HG02981 (cell line): ENCODE measurements around the gene CEBPE.

Experiments used
- ATAC-seq: cut with Tn5 transposase; IDR thresholded peaks from one replicate; pipeline ENCODE4 v1.9.1; 2021; ENCODE audit warnings: mild to moderate bottlenecking, moderate library complexity; ENCODE audit not compliant: unreplicated experiment

The CEBPE gene

GRCh38 chr14:23145794-23146350, 26.8 kb upstream of the CEBPE start:
- ATAC-seq, result no peak

GRCh38 chr14:23143911-23144310, 24.9 kb upstream of the CEBPE start:
- ATAC-seq, result no peak

- no peak for ATAC-seq
Measured at GRCh38 chr14:23142826-23143225, 23.8 kb upstream of the CEBPE start.

GRCh38 chr14:23141706-23142444, 22.8 kb upstream of the CEBPE start:
- no peak for ATAC-seq

- no peak for ATAC-seq
Measured at GRCh38 chr14:23140371-23140770, 21.3 kb upstream of the CEBPE start.

- no peak for ATAC-seq
Measured at GRCh38 chr14:23139874-23140273, 20.8 kb upstream of the CEBPE start.

DNA sequence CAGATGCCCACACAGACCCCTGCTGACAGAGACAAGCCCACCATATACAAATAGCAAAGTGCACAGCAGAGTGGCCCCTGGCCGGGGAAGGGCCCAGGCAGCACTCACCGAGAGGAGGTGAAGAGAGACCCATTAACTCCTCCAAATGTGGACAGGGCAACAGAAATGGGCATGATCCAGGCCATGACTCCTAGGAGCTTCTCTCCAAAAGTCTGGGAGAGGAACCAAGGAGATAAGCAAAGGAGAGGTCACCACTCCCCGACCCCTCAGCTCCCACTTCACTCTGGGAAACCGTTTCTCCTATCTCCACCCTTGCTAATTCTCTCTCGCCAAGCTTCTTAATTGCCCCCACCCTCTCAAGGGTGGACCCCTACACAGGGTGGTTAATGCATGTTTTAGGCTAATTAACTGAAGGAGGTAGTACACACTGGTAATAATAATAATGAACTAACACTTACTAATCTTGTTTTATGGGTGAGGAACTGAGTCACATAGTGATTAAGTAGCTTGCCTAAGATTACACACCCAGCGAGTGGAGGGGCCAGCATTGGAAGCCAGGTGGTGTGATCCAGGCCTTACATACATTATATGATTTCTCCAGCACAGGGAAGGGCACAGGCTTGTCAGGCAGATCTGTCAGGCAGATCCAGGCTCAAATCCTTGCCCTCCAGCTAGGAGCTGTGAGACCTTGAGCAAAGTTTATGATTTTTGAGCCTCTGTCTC, 18.9 kb upstream of the CEBPE start:
- ATAC-seq, result no peak

GRCh38 chr14:23137192-23137812, 18.2 kb upstream of the CEBPE start:
- no peak for ATAC-seq

- no peak for ATAC-seq
Measured at GRCh38 chr14:23136566-23137133, 17.6 kb upstream of the CEBPE start.

DNA sequence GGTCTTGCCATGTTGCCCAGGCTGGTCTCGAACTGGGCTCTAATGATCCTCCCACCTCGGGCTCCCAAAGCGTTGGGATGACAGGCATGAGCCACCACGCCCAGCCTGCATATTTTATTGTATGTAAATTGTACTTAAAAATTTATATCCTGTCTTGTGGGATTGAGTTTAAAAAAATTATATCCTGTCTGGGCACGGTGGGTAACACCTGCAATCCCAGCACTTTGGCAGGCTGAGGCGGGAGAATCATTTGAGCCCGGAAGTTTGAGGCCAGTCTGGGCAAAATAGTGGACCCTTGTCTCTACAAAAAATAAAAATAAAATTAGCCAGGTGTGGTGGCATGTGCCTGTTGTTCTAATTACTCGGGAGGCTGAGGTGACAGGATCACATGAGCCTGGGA, 13.9 kb upstream of the CEBPE start:
- no peak for ATAC-seq

- no peak for ATAC-seq
Measured at GRCh38 chr14:23131482-23131881, 12.4 kb upstream of the CEBPE start.

GRCh38 chr14:23130871-23131270, 11.8 kb upstream of the CEBPE start:
- no peak for ATAC-seq

DNA sequence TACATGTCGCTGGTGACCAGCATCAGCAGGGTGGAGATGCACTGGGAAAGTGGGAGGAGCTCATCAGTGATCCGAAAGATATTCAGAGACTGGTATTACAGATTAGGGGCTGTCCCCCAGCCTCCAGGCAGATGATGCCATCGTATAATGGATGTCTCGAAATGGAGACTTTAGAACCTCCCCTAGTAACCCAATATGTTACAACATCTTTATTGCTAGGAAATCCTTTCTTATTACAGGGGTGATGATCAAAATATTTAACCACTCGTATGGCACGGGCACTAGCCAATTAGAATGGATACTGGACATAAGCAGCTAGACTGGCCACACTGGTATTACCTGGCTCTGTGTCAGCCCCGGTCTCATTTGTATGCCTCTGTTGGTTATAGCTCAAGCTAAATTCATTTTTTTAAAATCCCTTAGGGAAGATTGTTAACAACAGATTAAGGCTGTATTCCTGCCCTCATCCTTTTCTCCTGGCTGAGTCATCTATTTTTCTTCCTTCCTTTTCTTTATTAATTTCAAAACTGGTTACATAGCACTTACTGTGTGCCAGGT, 10.8 kb upstream of the CEBPE start:
- ATAC-seq, result no peak

DNA sequence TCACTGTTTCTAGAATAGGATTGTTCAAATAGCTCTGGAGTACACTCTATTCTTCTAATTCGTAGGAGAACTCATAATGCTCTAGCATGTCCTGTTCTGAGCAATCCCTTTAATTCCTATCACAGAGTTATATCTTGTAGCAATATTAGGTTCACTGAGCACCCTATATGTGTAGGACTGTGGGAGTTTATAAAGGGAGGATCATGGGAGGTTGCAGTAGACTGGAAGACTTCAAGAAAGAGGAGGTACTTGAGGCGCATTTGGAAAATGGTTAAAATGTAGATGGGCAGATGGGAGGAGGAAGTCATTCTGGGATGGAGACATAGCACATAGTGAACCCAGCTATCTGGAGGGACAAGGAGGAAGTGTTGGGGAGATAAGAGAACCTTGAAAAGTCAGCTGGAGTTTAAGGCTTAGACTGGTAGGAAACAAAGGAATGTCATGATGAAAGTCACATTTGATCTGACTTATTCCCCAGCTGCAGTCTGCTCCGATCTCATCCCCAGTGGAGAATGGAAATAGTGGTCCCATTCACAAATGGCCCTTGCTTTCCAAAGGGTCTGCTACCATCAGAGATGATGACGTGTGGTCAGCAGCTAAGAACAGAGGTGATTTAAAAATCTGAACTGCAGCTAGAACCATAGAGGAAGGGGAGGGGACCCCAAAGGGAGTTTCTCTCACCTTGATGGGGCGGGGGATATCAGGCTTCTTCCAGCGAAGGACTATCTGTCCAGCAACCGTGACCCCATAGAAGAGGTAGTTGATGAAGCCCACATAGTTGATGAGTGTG, 10.1 kb upstream of the CEBPE start:
- ATAC-seq, result no peak

DNA sequence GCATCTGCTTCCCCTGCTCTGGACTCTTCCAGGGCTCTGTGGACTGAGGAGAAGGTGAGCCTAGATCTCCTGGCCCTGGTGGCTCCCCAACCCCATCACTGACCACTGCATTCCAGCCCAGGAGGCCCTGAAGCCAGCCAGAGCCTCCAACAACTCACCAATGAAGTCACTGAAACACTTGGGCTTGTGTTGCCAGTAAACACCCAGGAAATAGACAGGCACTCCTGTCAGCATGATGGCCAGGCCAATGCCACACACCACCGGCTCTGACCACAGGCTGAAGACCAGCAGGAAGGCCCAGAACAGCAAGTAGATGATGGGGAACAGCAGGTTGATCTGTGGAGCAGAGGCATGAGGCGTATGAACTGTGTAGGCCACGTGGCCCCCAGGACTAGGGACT, 8.8 kb upstream of the CEBPE start:
- ATAC-seq, result no peak

DNA sequence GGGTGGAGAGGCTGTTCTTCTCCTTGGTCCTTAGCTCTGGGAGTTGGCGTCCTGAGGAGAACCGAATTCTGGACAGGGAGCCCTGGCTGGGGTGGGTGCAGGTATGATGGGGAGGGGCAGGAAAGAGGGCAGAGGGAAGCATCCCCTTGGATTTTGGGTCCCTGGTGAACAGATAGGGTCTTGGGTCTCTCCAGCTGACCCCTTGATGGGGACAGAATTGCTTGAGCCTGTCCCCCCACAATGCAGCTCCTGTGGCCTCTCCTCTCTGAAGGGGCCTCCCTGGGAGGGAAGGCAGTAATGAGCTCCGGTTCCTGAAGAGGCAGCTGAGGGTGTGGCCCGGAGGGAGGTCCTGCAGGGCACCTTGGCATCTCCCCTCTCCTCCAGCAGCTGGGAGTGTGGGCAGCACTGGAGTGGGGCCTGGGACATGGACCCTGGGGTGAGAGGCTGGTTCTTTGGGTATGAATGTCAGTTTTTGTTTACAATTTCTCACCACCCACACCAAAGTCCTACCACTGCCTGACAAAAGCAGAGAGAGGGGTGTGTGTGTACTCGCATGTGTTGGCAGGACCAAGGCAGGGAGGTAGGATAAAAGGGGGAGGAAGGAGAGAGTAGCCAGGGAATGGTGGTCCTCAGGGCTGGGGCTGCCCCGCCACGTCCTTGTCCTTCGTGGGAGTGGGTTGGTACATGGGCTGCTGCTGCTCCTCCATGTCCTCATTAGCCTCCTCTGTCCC, 7.7 kb upstream of the CEBPE start:
- no peak for ATAC-seq

- no peak for ATAC-seq
Measured at GRCh38 chr14:23125933-23126524, 7.0 kb upstream of the CEBPE start.

DNA sequence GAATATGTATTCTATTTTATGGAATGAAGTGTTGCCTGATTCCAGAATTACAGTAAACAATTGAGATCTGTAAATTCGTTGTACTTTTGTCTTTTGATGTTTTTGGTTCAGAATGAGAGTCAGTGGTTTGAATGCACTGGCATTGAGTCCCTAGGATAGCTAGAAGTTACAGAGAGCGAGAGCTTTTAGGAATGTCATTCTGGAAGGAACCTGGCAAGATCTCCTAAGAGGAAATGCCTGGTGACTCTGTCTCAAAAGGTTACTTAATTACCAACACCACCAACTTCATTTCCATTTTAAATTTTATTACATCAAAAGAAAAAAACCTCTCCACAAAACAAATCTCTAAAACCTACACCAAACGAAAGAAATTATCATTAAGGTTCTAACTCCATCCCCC, 6.0 kb upstream of the CEBPE start:
- no peak for ATAC-seq

DNA sequence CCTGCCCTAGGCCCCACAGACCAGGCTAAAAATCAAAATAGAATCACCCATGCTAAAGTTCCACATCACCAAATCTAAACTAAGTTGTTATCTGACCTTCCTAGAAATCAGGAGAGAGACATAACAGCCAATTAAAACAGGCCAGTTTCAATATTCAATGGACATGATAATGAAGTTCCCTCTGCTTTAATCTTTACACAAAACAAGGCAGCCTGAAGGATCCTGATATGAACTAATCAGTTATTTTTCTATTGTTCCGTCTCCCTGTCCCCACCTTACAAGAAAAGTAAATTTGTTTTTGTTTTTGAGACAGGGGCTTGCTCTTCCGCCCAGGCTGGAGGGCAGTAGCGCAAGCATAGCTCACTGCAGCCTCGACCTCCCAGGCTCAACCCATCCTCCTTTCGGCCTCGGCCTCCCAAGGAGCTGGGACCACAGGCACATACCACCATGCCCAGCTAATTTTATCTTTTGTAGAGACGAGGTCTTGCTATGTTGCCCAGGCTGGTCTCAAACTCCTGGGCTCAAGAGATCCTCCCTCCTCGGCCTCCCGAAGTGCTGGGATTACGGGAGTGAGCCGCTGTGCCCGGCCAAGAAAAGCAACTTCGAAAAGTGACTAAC, 5.4 kb upstream of the CEBPE start:
- no peak for ATAC-seq
